SKM-1 treated with dmso at 0.1 percent for 144 hours (cell line): ENCODE measurements around the gene LPAR1.
A peak's percentile ranks its signal among the peaks of the same experiment; 100 is the strongest.

Experiments
- DNase-seq: peaks from one replicate; lab custom pipeline; 2025; ENCODE audit not compliant: unreplicated experiment; lab: John Stamatoyannopoulos, UW

LPAR1 gene

DNA sequence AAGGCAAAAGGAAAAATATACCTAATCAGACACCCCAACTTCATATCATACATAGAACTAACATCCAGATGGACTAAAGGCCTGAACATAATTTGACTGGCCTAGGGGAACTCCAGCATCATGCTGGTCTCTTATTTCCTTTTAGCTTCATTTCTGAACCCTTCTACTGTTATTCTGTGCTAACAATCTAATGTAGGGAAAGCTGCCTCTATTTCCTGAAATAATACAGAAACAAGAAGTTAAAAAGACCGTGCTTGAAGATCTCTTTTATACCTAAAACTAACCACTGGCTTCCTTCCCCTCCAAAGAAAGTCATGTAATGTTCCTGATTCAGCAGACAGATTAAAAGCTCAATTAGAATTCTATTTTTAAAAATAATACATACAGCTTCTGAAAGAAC is 36.7 kb downstream of the LPAR1 start:
- DNase-seq: no peak

DNA sequence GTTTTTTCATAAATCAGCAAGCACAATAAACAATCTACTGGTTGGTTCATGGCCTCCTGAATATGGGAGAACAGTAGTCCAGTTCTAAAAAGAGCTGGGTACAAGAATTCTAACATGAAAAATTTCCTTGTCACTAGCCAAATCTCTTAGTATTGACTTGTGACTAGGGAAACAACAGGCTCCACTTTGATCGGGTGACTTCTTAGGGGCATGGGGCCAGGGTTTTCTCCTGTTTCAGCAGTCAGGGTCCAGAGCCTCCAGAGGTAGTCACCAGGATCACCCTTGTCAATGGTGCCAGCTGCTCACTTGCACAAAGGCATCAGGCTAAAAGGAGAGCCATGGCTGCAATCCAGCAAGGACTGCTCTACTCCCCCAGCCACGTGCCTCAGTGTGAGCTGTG is 38.1 kb downstream of the LPAR1 start:
- DNase-seq: no peak

DNA sequence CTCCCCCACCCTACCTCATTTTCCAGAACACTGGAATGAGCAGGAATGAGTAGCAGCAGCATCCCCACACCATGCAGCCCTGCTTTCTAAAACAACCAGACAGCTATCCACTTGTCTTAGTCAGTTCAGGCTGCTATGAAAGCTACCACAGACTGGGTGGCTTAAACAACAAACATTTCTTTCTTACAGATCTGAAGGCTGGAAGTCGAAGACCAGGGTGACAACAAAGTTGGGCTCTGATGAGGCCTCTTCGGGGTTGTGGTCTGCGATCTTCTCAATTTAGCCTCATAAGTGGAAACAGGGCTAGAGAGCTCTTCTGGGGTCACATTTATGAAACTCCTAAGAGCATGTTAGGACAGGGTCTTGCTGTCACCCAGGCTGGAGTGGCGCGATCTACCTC is 38.9 kb downstream of the LPAR1 start:
- DNase-seq: no peak

DNA sequence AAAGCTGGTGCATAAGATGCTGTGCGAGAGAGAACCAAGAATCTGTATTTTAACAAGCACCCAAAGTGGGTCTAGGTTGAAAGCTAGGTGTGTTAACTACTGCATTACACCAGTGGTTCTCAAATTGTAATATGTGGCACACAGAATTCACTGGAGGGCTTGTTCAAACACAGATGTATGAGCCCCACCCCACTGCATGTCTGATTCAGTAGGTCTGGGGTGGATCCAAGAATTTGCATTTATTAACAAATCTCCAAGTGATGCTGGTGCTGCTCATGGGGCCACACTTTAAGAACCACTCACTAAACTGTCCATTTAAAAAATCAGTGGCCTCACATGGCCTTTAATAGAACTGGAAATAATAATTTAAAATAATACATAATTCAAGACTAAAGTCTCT is 40.4 kb downstream of the LPAR1 start:
- DNase-seq: no peak

DNA sequence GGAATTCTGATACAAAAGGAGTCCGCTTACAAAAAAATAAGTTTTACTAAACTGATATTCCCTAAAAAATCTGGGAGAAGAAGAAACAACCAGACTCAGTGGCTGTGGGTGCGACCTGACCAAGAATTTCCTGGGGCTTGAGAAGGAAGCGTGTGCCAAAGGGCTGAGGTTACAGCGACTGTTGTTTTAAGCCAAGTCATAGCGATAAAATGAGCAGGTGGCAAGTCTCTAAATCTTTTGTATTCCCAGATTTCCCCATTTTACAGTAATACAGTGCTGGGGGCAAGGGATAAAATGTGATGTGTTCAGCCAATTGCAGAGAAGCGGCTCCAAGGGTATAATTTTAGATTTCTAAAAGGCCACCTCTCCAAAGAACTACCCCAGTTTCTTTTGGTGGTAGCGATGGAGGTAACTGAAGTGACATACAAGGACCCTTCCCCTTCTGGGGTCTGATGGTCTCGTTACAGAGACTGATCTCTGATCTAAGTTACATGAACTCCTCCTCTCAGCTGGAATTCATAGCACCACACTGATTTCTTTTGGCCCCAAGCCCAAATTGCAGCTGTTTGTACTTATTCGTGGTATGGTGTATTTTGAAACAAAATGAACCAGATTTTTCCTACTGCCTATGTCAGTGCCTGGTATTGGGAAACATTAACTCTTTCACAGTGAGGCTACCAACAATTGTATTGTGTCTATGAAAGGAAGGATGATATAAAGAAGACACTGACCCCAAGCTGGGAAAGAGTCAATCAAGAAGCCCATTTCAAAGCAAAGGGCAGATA is 41.6 kb downstream of the LPAR1 start:
- DNase-seq: no peak

DNA sequence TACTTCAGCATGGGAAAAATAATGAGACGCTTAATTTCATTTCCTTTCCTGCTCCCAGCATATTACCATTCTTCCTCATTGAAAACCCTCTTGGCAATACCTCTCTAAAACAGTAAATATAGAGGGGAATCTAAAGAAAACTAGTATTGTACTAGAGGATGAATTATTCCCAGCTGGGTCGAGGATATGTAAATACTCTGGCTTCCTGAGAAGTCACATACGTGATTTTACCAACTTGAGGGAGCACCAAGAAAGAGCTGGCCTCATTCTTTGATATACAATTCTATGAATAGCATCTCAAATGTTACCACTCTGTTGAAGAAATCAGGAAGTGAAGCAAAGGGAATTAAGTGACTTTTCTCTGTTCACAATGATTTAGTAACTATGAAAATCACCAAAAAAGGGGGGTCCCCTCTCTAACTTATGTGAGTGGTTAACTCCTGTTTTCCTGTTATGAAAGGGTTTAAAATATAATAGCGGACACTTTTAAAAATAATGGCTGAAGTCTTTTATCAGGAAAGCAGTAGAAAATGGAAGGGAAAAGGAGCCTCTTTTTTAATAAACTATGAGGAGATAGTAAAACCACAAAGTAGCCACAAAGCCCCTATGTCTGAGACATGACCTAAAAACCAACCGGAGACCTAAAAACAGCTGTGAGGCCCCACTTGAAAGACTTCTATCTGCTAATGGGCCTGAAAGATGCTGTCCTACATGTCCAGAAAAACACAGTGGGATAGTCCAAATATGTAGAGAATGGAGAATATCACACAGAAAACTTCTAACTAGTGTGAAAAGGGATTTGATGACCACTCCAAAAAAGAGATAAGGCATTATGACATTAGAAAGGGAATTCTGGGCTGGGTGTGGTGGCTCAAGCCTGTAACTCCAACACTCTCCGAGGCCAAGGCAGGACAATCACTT is 42.6 kb downstream of the LPAR1 start:
- DNase-seq: no peak

DNA sequence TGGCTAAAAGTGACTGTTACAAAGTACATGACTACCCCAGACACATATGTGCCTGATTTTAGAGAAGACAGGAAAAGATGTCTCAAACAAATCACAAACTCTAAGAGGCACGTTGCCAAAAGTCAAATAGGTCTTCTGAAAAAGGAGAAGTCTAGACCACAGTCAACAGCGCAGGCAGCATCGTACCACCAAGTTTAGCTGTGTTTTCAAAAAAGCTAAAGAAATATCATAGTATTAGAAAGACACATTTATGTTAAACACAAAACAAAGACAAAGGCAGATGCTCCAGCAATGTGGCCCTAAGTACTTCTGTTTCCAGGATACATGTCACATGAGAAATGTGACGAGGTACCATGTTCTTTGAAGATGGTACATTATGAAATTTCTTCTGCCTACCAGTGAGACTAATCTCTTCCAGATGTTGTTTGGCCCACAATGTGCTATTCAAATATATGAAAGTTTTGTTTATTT is 43.5 kb downstream of the LPAR1 start:
- no peak for DNase-seq

DNA sequence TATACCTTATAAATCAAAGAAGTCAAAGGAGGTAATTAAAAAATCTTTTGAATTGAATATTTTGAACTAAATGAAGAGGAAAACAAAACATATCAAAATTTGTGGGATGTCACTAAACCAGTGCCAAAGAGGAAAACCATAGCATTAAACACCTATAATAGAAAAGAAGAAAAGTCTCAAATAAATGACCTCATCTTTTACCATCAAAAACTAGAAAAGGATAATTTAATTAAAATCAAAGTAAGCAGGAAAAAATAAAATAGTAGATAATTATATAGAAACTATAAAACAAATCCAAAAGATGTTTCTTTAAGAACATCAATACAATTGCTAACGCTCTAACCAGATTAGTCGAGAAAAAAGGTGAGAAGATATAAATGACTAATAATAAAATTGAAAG is 47.8 kb downstream of the LPAR1 start:
- DNase-seq: no peak

DNA sequence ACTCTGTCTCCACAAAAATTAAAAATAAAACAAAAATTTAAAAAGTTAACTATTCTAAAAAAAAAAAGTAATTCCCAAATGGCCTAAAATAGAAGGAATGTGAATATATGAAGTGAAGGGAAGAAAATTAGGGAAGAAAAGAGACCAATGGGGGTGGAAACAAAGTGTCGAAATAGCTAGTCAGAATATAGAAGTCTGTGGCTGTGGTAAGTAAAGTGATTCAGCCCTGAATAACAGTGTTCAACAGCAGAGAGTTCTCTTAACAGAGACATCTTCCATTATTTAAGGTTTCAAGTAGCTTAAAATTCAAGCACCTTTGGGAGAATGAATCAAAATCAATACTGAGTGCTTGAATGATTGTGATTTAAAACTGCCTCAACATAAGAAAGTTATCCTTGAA is 51.7 kb downstream of the LPAR1 start:
- peak; percentile 11 for DNase-seq

DNA sequence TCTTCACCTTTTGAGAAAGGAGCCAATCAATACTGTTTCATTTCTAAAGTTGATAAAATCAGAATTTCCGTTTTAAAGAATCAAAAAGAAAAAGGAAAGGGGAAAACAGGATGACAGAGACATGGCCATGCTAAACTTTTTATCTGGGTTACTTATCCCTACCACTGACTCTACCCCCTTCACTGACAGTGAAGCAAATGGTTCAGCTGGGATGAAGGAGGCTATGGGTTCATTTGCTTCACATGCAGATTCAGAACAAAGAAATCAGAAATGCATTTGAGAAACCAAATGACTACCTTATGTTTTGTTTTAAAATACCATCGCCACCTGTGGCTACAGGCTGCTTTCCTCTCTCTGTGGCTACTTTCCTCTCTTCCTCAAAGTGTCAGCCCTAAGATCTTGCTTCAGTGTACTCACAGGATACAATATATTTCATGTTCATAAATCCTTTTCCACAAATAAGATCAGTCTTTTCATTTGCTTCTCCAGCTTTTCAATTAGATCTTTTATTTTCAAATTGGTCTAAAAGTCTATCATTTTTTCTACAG is 53.3 kb downstream of the LPAR1 start:
- no peak for DNase-seq

DNA sequence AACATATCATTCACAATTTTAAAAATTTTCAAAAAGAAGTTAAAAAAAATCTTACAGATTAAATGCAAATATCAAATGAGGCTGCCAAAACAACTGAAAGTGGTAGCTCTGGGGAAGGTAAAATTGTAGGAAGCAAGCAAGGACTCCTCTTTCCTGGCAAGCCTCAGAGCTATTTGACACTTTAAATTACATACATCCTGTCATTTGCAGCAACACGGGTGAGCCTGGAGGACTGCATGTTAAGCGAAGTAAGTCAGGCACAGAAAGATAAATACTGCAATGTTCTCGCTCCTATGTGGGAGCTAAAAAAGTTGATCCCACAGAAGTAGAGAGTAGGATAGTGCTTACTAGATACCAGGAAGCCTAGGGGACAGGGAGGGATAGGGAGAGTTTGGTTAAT is 58.0 kb downstream of the LPAR1 start:
- no peak for DNase-seq

DNA sequence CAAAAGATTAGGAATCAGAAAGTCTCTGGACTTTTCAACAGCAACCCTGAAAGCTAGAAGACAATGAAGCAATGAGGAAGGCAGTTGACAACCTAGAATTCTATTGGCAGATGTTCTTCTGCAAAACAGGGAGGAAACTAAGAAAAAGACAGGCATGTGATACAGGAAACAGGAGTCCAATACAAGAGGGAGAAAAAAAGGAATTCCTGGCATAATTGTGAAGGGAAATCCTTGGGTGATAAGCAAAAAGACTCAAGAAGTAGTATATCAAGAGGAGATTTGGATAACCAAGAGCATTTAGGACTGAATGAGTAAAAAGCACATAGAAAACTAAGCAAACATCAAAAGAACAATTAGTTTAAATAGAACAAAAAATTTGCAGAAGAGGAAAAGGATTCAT is 58.6 kb downstream of the LPAR1 start:
- no peak for DNase-seq

DNA sequence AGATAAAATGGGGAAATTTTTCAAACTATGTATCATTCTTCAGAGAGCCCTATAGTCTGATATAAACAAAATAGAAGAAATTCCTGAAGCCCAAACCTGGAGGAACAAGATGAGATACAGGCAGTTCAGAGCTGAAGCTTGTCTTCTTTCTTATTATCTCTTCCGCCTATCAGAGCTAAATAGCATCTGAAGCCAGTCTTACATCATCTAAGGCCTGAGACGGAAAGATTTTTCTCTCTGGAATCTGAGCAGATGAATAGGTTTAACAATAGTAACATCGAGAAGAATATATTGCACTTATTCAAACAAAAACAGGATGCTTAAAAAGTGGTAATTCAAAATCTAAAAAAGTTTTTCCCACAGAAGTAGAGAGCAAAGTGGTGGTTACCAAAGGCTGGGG is 59.8 kb downstream of the LPAR1 start:
- DNase-seq: no peak

DNA sequence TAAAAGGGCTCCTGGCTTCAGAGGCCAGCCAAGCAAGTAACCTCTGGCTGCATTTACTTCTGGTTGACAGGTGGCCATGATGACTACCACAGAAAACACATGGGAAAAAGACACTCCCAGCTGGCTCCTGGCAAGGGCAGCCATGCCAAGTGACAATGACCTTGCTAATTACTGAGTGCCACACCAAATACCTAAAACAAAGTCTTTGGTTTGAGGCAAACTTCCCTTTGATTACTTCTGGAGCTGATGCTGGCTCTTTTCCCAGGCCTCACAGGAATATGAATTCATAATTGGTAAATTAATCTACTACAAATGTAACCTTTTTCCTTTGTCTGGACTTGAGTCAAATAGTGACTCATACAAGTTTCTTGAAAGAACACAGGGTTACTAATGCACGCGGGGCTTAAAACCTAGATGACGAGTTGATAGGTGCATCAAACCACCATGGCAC is 61.0 kb downstream of the LPAR1 start:
- DNase-seq: no peak

DNA sequence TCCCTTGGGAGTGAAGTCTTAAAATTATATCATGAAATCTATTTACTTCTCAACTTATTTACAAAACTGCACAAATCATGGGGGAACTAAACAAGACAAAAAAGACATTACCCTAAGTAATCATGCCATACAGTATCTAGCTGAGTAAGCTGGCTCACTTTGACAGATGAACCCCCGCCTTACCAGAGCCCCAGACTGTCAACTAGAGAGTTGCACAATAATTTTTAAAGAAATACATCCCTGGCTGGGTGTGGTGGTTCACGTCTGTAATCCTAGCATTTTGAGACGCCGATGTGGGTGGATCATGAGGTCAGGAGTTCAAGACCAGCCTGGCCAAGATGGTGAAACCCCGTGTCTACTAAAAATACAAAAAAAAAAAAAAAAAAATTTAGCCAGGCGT is 62.3 kb downstream of the LPAR1 start:
- peak; percentile 3 for DNase-seq

DNA sequence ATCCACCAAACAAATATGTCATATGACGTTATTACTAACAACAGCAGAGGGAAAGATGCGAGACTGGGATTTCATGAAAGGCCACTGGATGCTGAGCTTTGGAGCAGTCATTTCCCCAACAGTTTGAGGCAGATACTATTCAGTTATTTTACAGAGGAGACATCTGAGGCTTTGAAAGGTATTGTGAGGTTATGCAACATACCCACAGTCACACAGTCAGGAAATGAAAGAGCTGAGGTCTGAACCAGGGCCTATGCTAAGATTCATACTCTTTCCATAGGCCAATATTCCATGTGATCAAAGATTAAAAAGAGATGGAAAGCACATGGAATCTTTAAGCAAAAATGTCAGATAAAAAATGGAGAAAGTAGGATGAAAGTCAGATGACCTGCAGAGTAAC is 63.0 kb downstream of the LPAR1 start:
- DNase-seq: peak; percentile 26

DNA sequence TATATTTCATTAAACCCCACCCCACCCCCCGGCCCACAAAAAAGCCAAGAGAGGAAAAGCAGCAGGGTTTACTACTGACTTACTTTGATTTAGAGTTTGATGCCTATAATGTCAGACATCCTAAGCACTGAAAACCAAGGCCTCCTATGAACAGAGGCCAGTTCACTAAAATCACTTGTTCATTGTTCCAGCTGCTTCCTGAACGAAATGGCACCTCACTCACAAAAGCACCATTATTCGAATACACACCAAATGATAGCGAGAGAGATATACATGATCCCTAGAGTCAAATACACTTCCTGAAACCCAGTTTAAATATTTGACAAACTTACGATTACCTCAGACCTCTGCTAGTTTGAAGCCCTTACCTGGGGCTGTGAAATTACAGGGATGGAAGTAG is 66.6 kb downstream of the LPAR1 start:
- no peak for DNase-seq

DNA sequence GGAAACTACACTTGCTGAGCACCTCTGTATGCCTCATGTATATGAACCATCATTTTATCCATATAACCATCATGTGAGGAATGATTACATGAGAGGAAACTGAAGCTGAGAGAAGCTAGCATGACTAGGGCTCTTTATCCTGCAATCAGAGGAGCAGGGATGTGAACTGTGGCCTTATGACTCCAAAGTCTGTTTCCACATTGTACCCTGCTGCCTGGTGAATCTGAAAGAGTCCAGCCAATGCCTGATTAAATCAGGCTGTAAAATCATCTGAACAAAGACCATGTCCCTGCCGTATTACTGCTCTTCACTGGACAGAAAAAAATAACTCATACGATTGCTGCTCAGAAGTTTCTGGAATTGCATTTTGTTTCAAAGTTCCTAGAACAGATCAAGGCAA is 67.0 kb downstream of the LPAR1 start:
- DNase-seq: no peak

DNA sequence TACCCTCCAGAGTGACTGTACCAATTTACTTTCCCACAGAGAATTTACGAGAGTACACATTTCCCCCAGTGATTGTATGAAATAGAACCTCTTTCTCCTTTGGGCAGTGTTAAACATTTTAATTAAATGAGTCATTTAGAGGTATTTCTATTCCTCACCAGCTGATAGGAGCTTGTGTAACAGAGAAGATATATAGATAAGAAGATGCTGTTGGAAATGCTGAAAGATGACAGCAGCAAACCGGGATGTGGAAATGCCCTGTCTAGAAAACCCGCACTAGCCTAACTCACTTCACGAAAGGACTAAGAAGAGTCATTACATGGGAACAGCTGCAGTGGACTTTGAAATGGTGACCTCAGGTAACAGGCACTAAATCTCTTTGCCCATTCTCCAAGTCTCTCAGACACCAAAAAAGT is 68.3 kb downstream of the LPAR1 start:
- no peak for DNase-seq

DNA sequence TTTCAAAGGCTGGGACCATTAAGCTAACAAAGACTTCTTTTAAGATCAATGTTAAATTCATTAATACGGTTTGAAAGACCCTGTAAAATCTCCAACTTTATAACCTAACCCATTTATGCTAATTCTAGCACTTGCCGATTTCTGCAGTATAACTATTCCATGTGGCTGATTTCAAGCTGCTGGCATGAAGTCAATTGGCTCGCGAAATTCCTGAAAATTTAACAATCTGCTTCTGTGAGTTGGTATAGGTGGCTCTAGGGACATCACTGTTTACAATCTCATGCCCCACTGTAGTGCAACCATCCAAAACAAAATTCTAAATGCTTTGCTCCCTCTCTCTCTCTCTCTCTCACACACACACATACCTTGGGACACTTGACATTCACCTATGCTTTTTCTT is 70.2 kb downstream of the LPAR1 start:
- DNase-seq: no peak

DNA sequence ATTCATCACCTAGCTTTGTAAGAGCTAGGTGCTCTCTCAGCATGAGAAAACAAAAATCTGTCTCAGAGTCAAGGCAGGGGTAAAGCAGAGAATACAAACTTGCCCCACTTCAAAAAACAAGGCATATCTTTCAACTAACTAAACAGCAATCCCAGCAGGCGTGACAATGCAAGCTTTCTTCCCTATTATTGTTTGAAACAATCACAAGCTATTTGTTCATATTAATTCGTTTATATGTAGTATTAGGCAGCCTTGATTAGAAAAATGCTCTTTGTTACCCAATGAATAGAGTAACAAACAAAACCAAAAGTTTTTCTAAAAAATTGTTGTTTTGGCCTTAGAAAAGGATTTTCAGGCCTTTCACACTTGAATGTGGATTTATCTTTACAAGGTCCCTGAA is 71.1 kb downstream of the LPAR1 start:
- DNase-seq: no peak

DNA sequence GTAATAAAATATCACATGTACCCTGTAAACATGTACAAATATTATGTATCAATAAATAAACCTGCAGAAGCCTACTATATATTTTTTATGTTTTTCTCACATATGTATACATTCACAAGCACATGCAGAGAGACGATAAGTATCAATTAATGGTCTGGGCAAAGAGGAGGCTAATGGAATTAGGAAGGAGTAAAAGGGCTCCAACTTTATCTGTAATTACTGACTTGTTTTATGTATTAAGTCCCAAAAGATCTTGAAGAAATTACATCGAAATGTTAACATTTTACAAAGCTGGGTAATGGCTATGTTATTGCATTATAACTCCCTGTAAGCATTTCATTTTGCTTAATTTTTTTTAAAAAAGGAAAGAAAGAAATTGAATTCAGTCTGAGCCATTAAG is 78.0 kb downstream of the LPAR1 start:
- no peak for DNase-seq
